Breast epithelium (tissue), 3 donors: ENCODE measurements around the gene RERE.

Experiments used
- CTCF ChIP-seq, 3 donors: fragments of 450-650 bp; IDR thresholded peaks; one replicate each; pipeline ENCODE4 v1.5.1; 2016 to 2017; ENCODE audit warnings: antibody characterized with exemption in 3 of 3, mild to moderate bottlenecking in 3 of 3, moderate library complexity in 3 of 3
- POLR2A ChIP-seq: fragments of 450-650 bp; IDR thresholded peaks from one replicate; pipeline ENCODE4 v1.6.1; 2016; ENCODE audit warnings: antibody characterized with exemption, mild to moderate bottlenecking, moderate library complexity
- POLR2AphosphoS5 ChIP-seq, 3 donors: sonication (generic); formaldehyde crosslinking; IDR thresholded peaks; one replicate each; pipeline ENCODE4 v1.6.1; 2017; ENCODE audit warnings: antibody characterized with exemption in 3 of 3

- TF ChIP-seq POLR2A (no peak), CTCF (IDR thresholded peaks at IDR 0.05) (no peak), POLR2AphosphoS5 (IDR thresholded peaks at IDR 0.05) (no peak)
Measured at GRCh38 chr1:8807004-8807403, 10.4 kb downstream of the RERE start.
